NT2/D1 (cell line): ENCODE measurements around the gene PLXNA2.

ENCODE experiments used
- DNase-seq: peaks from one replicate; pipeline ENCODE4 v3.0.0-alpha.2; 2011; ENCODE audit warnings: low read depth, low spot score
- H3K27me3 ChIP-seq: 2 replicates; pipeline ENCODE4 v1.6.0; 2011; ENCODE audit warnings: mild to moderate bottlenecking; ENCODE audit not compliant: insufficient read length, insufficient read depth
- H3K36me3 ChIP-seq: 2 replicates; pipeline ENCODE4 v1.6.1; 2011; ENCODE audit warnings: mild to moderate bottlenecking, low read length, mixed read lengths; ENCODE audit not compliant: insufficient read depth, insufficient read length
- H3K4me1 ChIP-seq: 2 replicates; pipeline ENCODE4 v1.5.1; 2011; ENCODE audit not compliant: insufficient read depth, insufficient read length
- H3K4me3 ChIP-seq: 2 replicates; pipeline ENCODE4 v1.5.1; 2011; ENCODE audit warnings: low read depth; ENCODE audit not compliant: insufficient read length
- H3K9ac ChIP-seq: 2 replicates; pipeline ENCODE4 v1.6.0; 2011; ENCODE audit warnings: low read depth; ENCODE audit not compliant: insufficient read length
- H3K9me3 ChIP-seq: 2 replicates; pipeline ENCODE4 v1.5.1; 2011; ENCODE audit warnings: mild to moderate bottlenecking, low read length; ENCODE audit not compliant: insufficient read depth
- SUZ12 ChIP-seq: IDR thresholded peaks from 2 replicates; pipeline ENCODE4 v1.6.1; 2011; ENCODE audit not compliant: insufficient read length, insufficient read depth; ENCODE audit errors: extremely low read depth
- YY1 ChIP-seq: IDR thresholded peaks from 2 replicates; pipeline ENCODE4 v1.6.1; 2011; ENCODE audit not compliant: insufficient read length, insufficient read depth
- ZNF274 ChIP-seq: IDR thresholded peaks from 2 replicates; pipeline ENCODE4 v1.6.1; 2011; ENCODE audit warnings: mild to moderate bottlenecking, low read depth, low read length

Gene PLXNA2

DNA sequence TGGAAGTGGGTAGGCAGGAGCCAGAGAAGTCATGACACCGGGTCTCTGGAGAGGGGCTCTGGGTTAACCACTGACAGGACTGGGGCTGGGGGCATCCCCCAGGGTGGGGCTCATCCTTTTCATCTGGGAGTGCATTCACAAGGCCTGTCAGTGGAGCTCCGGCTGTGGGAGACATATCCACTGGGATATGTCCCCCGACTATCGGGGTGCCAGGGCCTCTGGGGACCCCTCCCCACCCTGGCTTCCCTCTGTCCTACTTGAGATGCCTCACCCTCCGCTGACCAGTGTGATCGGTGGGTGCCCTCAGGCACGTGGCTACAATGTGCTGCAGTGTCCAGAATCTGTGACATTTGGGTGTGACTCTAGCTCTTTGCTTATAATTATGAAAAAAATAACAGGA is 240.9 kb downstream of the PLXNA2 start:
- no peak for DNase-seq
- Histone ChIP-seq H3K9ac (no peak overlapping the region), H3K4me3 (no peak overlapping the region), H3K36me3 (no peaks in the 10 kb centered on the region), H3K4me1 (peaks cover 8% of the 10 kb centered on the region), H3K27me3 (no peaks in the 10 kb centered on the region), H3K9me3 (peaks cover 9% of the 10 kb centered on the region; the same call in 1 of the 2 replicates)
- TF ChIP-seq SUZ12 (no peak), YY1 (no peak), ZNF274 (no peak)

DNA sequence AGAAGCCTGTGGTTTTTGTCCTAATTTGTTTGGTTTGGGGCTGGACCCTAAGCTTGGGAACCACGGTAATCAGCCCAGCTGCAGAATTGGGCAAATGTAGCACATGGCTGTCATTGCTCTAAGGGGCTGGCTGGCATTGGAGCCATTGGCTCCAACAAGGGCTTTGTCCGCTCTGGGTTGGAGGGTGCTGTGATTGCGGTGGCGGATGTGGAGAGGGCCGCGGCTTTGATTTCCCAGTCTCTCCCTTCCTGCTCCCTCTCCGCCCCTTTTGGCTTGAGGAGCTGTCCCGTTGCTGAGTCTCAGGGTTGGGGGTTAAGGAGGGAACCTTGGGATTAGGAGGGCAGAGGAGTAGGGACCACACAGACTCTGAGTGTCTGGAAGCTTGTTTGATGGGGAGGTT is 241.5 kb downstream of the PLXNA2 start:
- TF ChIP-seq YY1 = no peak
- TF ChIP-seq SUZ12 = no peak
- TF ChIP-seq ZNF274 = no peak
- DNase-seq = no peak
- no peaks in the 10 kb centered on the region for H3K27me3 ChIP-seq
- peaks cover 11% of the 10 kb centered on the region for H3K4me1 ChIP-seq
- H3K9ac ChIP-seq = no peak overlapping the region
- peaks cover 9% of the 10 kb centered on the region; the same call in 1 of the 2 replicates for H3K9me3 ChIP-seq
- H3K36me3 ChIP-seq = no peaks in the 10 kb centered on the region
- no peak overlapping the region for H3K4me3 ChIP-seq

DNA sequence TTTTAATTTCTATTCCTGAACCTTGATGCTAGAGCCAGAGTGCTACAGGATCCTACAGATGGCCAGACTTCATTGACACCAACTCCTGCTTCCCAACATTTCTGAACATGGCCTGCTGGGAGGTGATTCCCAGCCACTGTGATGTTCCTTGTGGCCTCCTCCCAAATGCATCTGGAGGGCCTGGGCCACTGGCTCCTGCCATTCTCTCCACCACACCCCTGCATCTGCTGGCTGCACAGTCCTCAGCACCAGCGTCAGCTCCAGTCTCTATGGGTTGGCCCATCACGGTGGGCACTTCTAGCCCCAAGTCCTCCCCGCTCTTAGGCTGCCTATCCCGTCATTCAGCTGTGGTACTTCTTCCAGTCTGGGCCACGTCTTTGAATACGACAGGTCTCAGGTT is 242.1 kb downstream of the PLXNA2 start:
- no peak for DNase-seq
- peaks cover 9% of the 10 kb centered on the region; the same call in 1 of the 2 replicates for H3K9me3 ChIP-seq
- H3K36me3 ChIP-seq = no peaks in the 10 kb centered on the region
- H3K4me1 ChIP-seq = peaks cover 11% of the 10 kb centered on the region
- TF ChIP-seq SUZ12 (no peak), YY1 (no peak), ZNF274 (no peak)
- H3K9ac ChIP-seq = no peak overlapping the region
- no peaks in the 10 kb centered on the region for H3K27me3 ChIP-seq
- no peak overlapping the region for H3K4me3 ChIP-seq

DNA sequence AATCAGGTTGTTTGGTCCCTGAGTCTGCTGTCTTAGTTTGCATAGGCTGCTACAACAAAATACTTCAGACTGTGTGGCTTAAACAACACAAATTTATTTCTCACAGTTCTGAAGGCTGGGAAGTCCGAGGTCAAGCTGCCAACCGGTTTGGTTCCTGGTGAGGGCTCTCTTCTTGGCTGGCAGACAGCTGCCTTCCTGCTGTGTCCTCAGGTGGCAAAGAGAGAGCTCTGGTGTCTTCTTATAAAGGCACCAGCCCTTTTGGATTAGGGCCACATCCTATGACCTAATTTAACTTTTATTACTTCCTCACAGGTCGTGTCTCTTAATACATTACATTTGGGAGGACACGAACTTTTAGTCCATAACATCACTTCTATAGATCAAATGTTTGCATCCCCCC is 243.7 kb downstream of the PLXNA2 start:
- no peak for DNase-seq
- H3K9me3 ChIP-seq = 0 out of 2 replicates have a peak, but pooled peaks cover 9% of the 10 kb centered on the region
- TF ChIP-seq SUZ12 (no peak), ZNF274 (no peak), YY1 (no peak)
- no peak overlapping the region for H3K4me3 ChIP-seq
- H3K4me1 ChIP-seq = peaks cover 11% of the 10 kb centered on the region
- no peaks in the 10 kb centered on the region for H3K27me3 ChIP-seq
- H3K9ac ChIP-seq = no peak overlapping the region
- H3K36me3 ChIP-seq = no peaks in the 10 kb centered on the region

GRCh38 chr1:207999972-208000371 is 244.2 kb downstream of the PLXNA2 start:
- no peak for DNase-seq
- peaks cover 11% of the 10 kb centered on the region for H3K4me1 ChIP-seq
- no peak overlapping the region for H3K9ac ChIP-seq
- H3K9me3 ChIP-seq = 0 out of 2 replicates have a peak, but pooled peaks cover 9% of the 10 kb centered on the region
- no peaks in the 10 kb centered on the region for H3K27me3 ChIP-seq
- H3K36me3 ChIP-seq = no peaks in the 10 kb centered on the region
- no peak for TF ChIP-seq ZNF274
- TF ChIP-seq SUZ12 = no peak
- no peak for TF ChIP-seq YY1
- H3K4me3 ChIP-seq = no peak overlapping the region

- TF ChIP-seq YY1 (no peak), ZNF274 (no peak), SUZ12 (no peak)
- no peaks in the 10 kb centered on the region for H3K36me3 ChIP-seq
Measured at GRCh38 chr1:207999274-207999915, 244.8 kb downstream of the PLXNA2 start.

GRCh38 chr1:207998691-207999090 is 245.5 kb downstream of the PLXNA2 start:
- no peaks in the 10 kb centered on the region for H3K27me3 ChIP-seq
- peak; percentile 62 for DNase-seq
- TF ChIP-seq YY1 (no peak), SUZ12 (no peak), ZNF274 (no peak)
- H3K9ac ChIP-seq = no peak overlapping the region
- no peaks in the 10 kb centered on the region for H3K36me3 ChIP-seq
- H3K4me3 ChIP-seq = no peak overlapping the region
- 0 out of 2 replicates have a peak, but pooled peaks cover 9% of the 10 kb centered on the region for H3K9me3 ChIP-seq
- H3K4me1 ChIP-seq = peaks cover 11% of the 10 kb centered on the region

More at GRCh38 chr1:207999274-207999915, 244.8 kb downstream of the PLXNA2 start:
- Histone ChIP-seq H3K9ac (no peak overlapping the region), H3K27me3 (no peaks in the 10 kb centered on the region), H3K4me1 (peaks cover 11% of the 10 kb centered on the region), H3K9me3 (0 out of 2 replicates have a peak, but pooled peaks cover 9% of the 10 kb centered on the region), H3K4me3 (no peak overlapping the region)
- no peak for DNase-seq
